T-helper 1 cell treated with Interleukin-12 subunit alpha and Interleukin-12 subunit beta and Interleukin-4 antibody, amounts not matched to agents 30 μg/mL and 1 μg/mL, for 36 hours (primary cell): ENCODE results near the gene CP.
"Not testable (repeated sequence)": the region's sequence is repeated elsewhere in the genome, so short reads cannot be mapped to it uniquely, and the experiment has no call there.

Source experiments
- H3K27ac Mint-ChIP-seq: one replicate; pipeline ENCODE4 v1.8.0; 2021; ENCODE audit warnings: mild to moderate bottlenecking, mixed read lengths
- H3K27me3 Mint-ChIP-seq: one replicate; pipeline ENCODE4 v1.8.0; 2021; ENCODE audit warnings: low read depth, mixed read lengths
- H3K36me3 Mint-ChIP-seq: one replicate; pipeline ENCODE4 v1.8.0; 2021; ENCODE audit warnings: low read depth, mixed read lengths
- H3K4me1 Mint-ChIP-seq: one replicate; pipeline ENCODE4 v1.8.0; 2021; ENCODE audit warnings: low read depth, mixed read lengths
- H3K4me3 Mint-ChIP-seq: one replicate; pipeline ENCODE4 v1.8.0; 2021; ENCODE audit warnings: mild to moderate bottlenecking, moderate library complexity, mixed read lengths
- H3K9me3 Mint-ChIP-seq: one replicate; pipeline ENCODE4 v1.8.0; 2021; ENCODE audit warnings: mixed read lengths

Gene CP

GRCh38 chr3:149239357-149239936, 17.8 kb upstream of the CP start:
- Mint-ChIP-seq H3K4me1 (peaks cover 6% of the 10 kb centered on the region), H3K27ac (no peak overlapping the region)

GRCh38 chr3:149238268-149238667, 16.6 kb upstream of the CP start:
- peaks cover 45% of the 10 kb centered on the region for H3K27me3 Mint-ChIP-seq
- not testable (repeated sequence) for H3K27ac Mint-ChIP-seq, H3K36me3 Mint-ChIP-seq, H3K4me3 Mint-ChIP-seq, H3K4me1 Mint-ChIP-seq, H3K9me3 Mint-ChIP-seq

More at GRCh38 chr3:149239357-149239936, 17.8 kb upstream of the CP start:
- Mint-ChIP-seq H3K27me3 (peaks cover 45% of the 10 kb centered on the region), H3K36me3 (no peaks in the 10 kb centered on the region), H3K9me3 (no peaks in the 10 kb centered on the region), H3K4me3 (no peak overlapping the region)

- H3K4me1 Mint-ChIP-seq, result peaks cover 2% of the 10 kb centered on the region
- no peak overlapping the region for H3K27ac Mint-ChIP-seq
- H3K4me3 Mint-ChIP-seq, result no peak overlapping the region
- H3K9me3 Mint-ChIP-seq, result no peaks in the 10 kb centered on the region
- H3K36me3 Mint-ChIP-seq, result no peaks in the 10 kb centered on the region
- peaks cover 58% of the 10 kb centered on the region for H3K27me3 Mint-ChIP-seq
These were observed 14.2 kb upstream of the CP start for GRCh38 chr3:149235599-149236424.

- no peaks in the 10 kb centered on the region for H3K36me3 Mint-ChIP-seq
- H3K4me1 Mint-ChIP-seq, result peaks cover 2% of the 10 kb centered on the region
- H3K27ac Mint-ChIP-seq, result no peak overlapping the region
These were observed 13.1 kb upstream of the CP start for GRCh38 chr3:149234671-149235245.

GRCh38 chr3:149233323-149233722, 11.7 kb upstream of the CP start:
- Mint-ChIP-seq H3K27me3 (peaks cover 52% of the 10 kb centered on the region), H3K27ac (no peak overlapping the region), H3K4me3 (no peak overlapping the region), H3K9me3 (no peaks in the 10 kb centered on the region), H3K36me3 (peaks cover 2% of the 10 kb centered on the region), H3K4me1 (peaks cover 2% of the 10 kb centered on the region)

More at GRCh38 chr3:149234671-149235245, 13.1 kb upstream of the CP start:
- no peaks in the 10 kb centered on the region for H3K9me3 Mint-ChIP-seq
- peaks cover 57% of the 10 kb centered on the region for H3K27me3 Mint-ChIP-seq
- no peak overlapping the region for H3K4me3 Mint-ChIP-seq

GRCh38 chr3:149231871-149232270, 10.2 kb upstream of the CP start:
- Mint-ChIP-seq H3K36me3 (peaks cover 2% of the 10 kb centered on the region), H3K9me3 (no peaks in the 10 kb centered on the region), H3K4me1 (peaks cover 4% of the 10 kb centered on the region), H3K27ac (no peak overlapping the region), H3K4me3 (no peak overlapping the region), H3K27me3 (peaks cover 41% of the 10 kb centered on the region)

GRCh38 chr3:149227591-149228268, 6.1 kb upstream of the CP start:
- Mint-ChIP-seq H3K9me3 (no peaks in the 10 kb centered on the region), H3K4me3 (no peak overlapping the region), H3K4me1 (peaks cover 34% of the 10 kb centered on the region), H3K27me3 (peaks cover 17% of the 10 kb centered on the region), H3K36me3 (peaks cover 2% of the 10 kb centered on the region), H3K27ac (no peak overlapping the region)

GRCh38 chr3:149226776-149227175, 5.1 kb upstream of the CP start:
- Mint-ChIP-seq H3K27ac (peak overlapping the region; percentile 65), H3K4me3 (no peak overlapping the region), H3K4me1 (peaks cover 34% of the 10 kb centered on the region), H3K27me3 (peaks cover 14% of the 10 kb centered on the region), H3K36me3 (peaks cover 2% of the 10 kb centered on the region), H3K9me3 (no peaks in the 10 kb centered on the region)

- H3K36me3 Mint-ChIP-seq, result peaks cover 2% of the 10 kb centered on the region
- peaks cover 34% of the 10 kb centered on the region for H3K4me1 Mint-ChIP-seq
- H3K27ac Mint-ChIP-seq, result peak overlapping the region; percentile 97
- H3K27me3 Mint-ChIP-seq, result peaks cover 3% of the 10 kb centered on the region
- no peaks in the 10 kb centered on the region for H3K9me3 Mint-ChIP-seq
- peak overlapping the region; percentile 87 for H3K4me3 Mint-ChIP-seq
These were observed 3.3 kb upstream of the CP start for GRCh38 chr3:149224736-149225594.

- no peak overlapping the region for H3K27ac Mint-ChIP-seq
These were observed 1.8 kb upstream of the CP start for GRCh38 chr3:149223461-149223820.

GRCh38 chr3:149219380-149220121, 2.1 kb downstream of the CP start:
- not testable (repeated sequence) for H3K27ac Mint-ChIP-seq, H3K4me3 Mint-ChIP-seq, H3K36me3 Mint-ChIP-seq, H3K9me3 Mint-ChIP-seq
- Mint-ChIP-seq H3K27me3 (peaks cover 17% of the 10 kb centered on the region), H3K4me1 (peaks cover 14% of the 10 kb centered on the region)

More at GRCh38 chr3:149223461-149223820, 1.8 kb upstream of the CP start:
- Mint-ChIP-seq H3K36me3 (no peaks in the 10 kb centered on the region), H3K27me3 (peaks cover 6% of the 10 kb centered on the region), H3K4me1 (peaks cover 34% of the 10 kb centered on the region), H3K4me3 (no peak overlapping the region), H3K9me3 (no peaks in the 10 kb centered on the region)

GRCh38 chr3:149217347-149217746, 4.3 kb downstream of the CP start:
- peaks cover 27% of the 10 kb centered on the region for H3K27me3 Mint-ChIP-seq
- no peak overlapping the region for H3K4me3 Mint-ChIP-seq
- no peaks in the 10 kb centered on the region for H3K9me3 Mint-ChIP-seq
- H3K36me3 Mint-ChIP-seq, result no peaks in the 10 kb centered on the region
- no peaks in the 10 kb centered on the region for H3K4me1 Mint-ChIP-seq
- no peak overlapping the region for H3K27ac Mint-ChIP-seq

GRCh38 chr3:149216193-149216869, 5.3 kb downstream of the CP start:
- no peak overlapping the region for H3K27ac Mint-ChIP-seq
- peaks cover 32% of the 10 kb centered on the region for H3K27me3 Mint-ChIP-seq
- H3K36me3 Mint-ChIP-seq, result no peaks in the 10 kb centered on the region
- no peak overlapping the region for H3K4me3 Mint-ChIP-seq
- H3K4me1 Mint-ChIP-seq, result no peaks in the 10 kb centered on the region
- H3K9me3 Mint-ChIP-seq, result no peaks in the 10 kb centered on the region
